Common myeloid progenitor, CD34-positive (primary cell): ENCODE data around the gene PDCL2.

Experiments used
- CTCF ChIA-PET: fragments of 350-600 bp; sonication (Branson Sonifier 250); formaldehyde crosslinking; loops from one replicate; lab custom pipeline; 2021; ENCODE audit warnings: antibody characterized with exemption; lab: Charles Lee
- POLR2A ChIA-PET: fragments of 350-600 bp; sonication (Branson Sonifier 250); formaldehyde crosslinking; loops from one replicate; lab custom pipeline; 2021; ENCODE audit warnings: antibody characterized with exemption; lab: Charles Lee
- DNase-seq, 3 donors: peaks; one replicate each; pipeline versions ENCODE4 v3.0.0 to v3.0.0-alpha.2; 2013
- H3K27ac ChIP-seq, 2 experiments: 1 replicate in 1 of 2; 2 replicates in 1 of 2; pipeline ENCODE4 v1.7.0; 2013; ENCODE audit warnings: inconsistent platforms in 2 of 2, low read length in 2 of 2, mild to moderate bottlenecking in 2 of 2, low read depth in 1 of 2, moderate library complexity in 1 of 2; ENCODE audit not compliant: severe bottlenecking in 2 of 2, insufficient read depth in 1 of 2, poor library complexity in 1 of 2
- H3K27me3 ChIP-seq, 5 experiments: replicated peaks in 2 of 5; 1 replicate in 3 of 5; 2 replicates in 2 of 5; pipeline versions ENCODE4 v1.6.1 to v1.7.0; 2013; ENCODE audit warnings: low read length in 4 of 5, mild to moderate bottlenecking in 2 of 5, moderate library complexity in 2 of 5, inconsistent platforms in 1 of 5; ENCODE audit not compliant: insufficient read depth in 5 of 5, control insufficient read depth in 4 of 5
- H3K36me3 ChIP-seq, 4 experiments: 1 replicate in 2 of 4; 2 replicates in 2 of 4; pipeline versions ENCODE4 v1.6.1 to v1.7.0; 2013; ENCODE audit warnings: low read length in 3 of 4, control low read depth in 1 of 4, mild to moderate bottlenecking in 1 of 4; ENCODE audit not compliant: control insufficient read depth in 4 of 4, insufficient read depth in 4 of 4
- H3K4me1 ChIP-seq, 4 experiments: 1 replicate in 3 of 4; 2 replicates in 1 of 4; pipeline versions ENCODE4 v1.6.1 to v1.7.1; 2013; ENCODE audit warnings: low read length in 3 of 4, mild to moderate bottlenecking in 3 of 4, control low read depth in 1 of 4, inconsistent platforms in 1 of 4, moderate library complexity in 1 of 4; ENCODE audit not compliant: control insufficient read depth in 4 of 4, insufficient read depth in 4 of 4; ENCODE audit errors: control extremely low read depth in 1 of 4
- H3K4me3 ChIP-seq, 7 experiments: 1 replicate in 4 of 7; 2 replicates in 3 of 7; pipeline versions ENCODE4 v1.5.1 to v1.7.0; 2013; ENCODE audit warnings: mild to moderate bottlenecking in 7 of 7, low read length in 6 of 7, moderate library complexity in 6 of 7, inconsistent platforms in 2 of 7, low read depth in 2 of 7, control low read depth in 1 of 7; ENCODE audit not compliant: insufficient read depth in 4 of 7, control insufficient read depth in 1 of 7; ENCODE audit errors: extremely low read depth in 1 of 7
- H3K9me3 ChIP-seq, 5 experiments: 1 replicate in 4 of 5; 2 replicates in 1 of 5; pipeline versions ENCODE4 v1.6.1 to v1.7.1; 2013; ENCODE audit warnings: low read length in 4 of 5, mild to moderate bottlenecking in 2 of 5, inconsistent platforms in 1 of 5, low read depth in 1 of 5, moderate library complexity in 1 of 5; ENCODE audit not compliant: control insufficient read depth in 4 of 5, insufficient read depth in 2 of 5; ENCODE audit errors: control extremely low read depth in 1 of 5
- WGBS: methylation state at CpG from one replicate; pipeline ENCODE4 v1.1.5; 2013; ENCODE audit not compliant: insufficient coverage; 5-methylcytosine and 5-hydroxymethylcytosine counted together

PDCL2 gene

DNA sequence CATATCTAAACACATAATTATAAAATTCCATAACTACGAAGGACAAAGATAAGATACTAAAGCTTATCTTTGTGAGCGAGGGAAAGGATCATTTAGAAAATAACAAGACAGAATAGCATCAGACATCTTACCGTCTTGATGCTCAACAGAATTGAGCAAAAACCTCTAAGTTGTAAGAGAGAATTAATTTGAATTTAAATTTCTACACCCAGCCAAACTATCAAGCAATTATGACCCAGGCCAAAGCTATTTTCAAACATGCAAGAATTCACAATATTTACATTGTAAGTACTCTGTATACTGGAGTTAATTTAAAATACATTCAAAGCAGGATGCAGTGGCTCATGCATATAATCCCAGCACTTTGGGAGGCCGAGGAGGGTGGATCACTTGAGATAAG is 61.9 kb downstream of the PDCL2 start:
- no peak for DNase-seq
- peaks cover 0 to 4% (median 1%) of the 10 kb centered on the region in 4 experiments for H3K36me3 ChIP-seq
- no peak overlapping the region for H3K4me3 ChIP-seq
- H3K27ac ChIP-seq = no peak overlapping the region
- ChIA-PET POLR2A (interaction anchor here (0.7 kb wide), 1 partner anchor 76 kb away, joined by 3 read pairs; no protein-coding TSS in a partner anchor), CTCF (interaction anchor here (1.0 to 1.5 kb wide), 4 partner anchors 11 to 14 kb away, joined by 3 read pairs; no protein-coding TSS in a partner anchor)
- H3K4me1 ChIP-seq = no peaks in the 10 kb centered on the region
- peaks cover 0 to 19% (median 5%) of the 10 kb centered on the region in 5 experiments for H3K9me3 ChIP-seq
- WGBS = 100% methylated on average over 1 of the region's 4 CpGs
- H3K27me3 ChIP-seq = no peaks in the 10 kb centered on the region

DNA sequence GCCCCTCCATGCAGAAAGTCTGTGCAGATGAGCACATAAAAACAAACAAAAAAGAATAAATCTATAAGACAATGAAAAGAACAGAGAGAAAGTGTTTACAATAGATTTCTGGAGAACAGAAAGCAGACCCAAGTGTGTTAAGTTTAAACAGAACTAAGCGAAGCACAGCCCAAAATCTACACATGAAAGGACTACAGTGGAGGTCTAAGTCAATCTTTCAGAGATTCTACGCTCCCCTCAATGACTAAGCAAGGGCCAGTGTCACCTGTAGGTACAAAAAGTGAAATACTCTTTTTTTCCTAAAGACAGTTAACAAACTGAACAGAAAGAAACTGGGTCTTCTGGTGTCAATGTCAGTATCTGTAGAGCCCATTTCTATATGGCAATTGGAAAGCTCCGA is 63.6 kb downstream of the PDCL2 start:
- Histone ChIP-seq H3K36me3 (peaks cover 0 to 2% (median under 1%) of the 10 kb centered on the region in 4 experiments), H3K27ac (no peak overlapping the region), H3K4me3 (no peak overlapping the region), H3K4me1 (no peaks in the 10 kb centered on the region), H3K9me3 (peaks cover 0 to 15% (median 5%) of the 10 kb centered on the region in 5 experiments), H3K27me3 (no peaks in the 10 kb centered on the region)
- WGBS = 97% methylated on average over 3 of the region's 3 CpGs
- POLR2A ChIA-PET = no interaction called here
- DNase-seq = no peak
- CTCF ChIA-PET = no interaction called here

DNA sequence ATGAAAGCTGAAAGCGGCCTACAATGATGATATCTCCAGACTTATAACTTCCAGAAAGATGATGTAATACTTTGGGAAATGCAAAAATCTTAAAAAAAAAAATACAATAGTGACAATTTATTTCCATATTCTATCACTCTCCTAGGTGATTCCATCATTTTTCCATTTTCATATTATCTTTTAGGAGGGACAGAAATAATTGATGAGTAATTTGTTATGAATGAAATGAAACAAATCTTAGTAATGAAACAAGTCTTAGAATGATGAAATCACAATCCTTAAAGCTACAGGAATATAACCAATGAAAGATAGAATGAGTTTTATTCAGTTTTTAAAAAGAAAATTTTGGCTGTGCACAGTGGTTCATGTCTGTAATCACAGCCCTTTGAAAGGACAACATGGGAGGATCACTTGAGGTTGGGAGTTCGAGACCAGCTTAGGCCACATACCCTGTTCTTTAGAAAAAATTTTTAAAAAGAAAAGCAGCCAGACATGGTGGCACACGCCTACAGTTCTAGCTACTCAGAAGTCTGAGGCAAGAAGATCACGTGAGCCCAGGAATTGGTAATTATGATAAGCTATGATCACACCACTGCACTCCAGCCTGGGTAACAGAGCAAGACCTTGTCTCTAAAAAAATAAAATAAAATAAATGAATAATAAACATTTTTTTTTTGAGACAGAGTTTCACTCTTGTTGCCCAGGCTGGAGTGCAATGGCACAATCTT is 67.0 kb downstream of the PDCL2 start:
- CTCF ChIA-PET = no interaction called here
- peaks cover 0 to 2% (median under 1%) of the 10 kb centered on the region in 4 experiments for H3K36me3 ChIP-seq
- H3K9me3 ChIP-seq = peaks cover 0 to 2% (median 0%) of the 10 kb centered on the region in 5 experiments
- no peaks in the 10 kb centered on the region for H3K27me3 ChIP-seq
- no peak overlapping the region for H3K27ac ChIP-seq
- WGBS = 94% methylated on average over 2 of the region's 4 CpGs
- no peaks in the 10 kb centered on the region for H3K4me1 ChIP-seq
- no peak for DNase-seq
- POLR2A ChIA-PET = no interaction called here
- no peak overlapping the region for H3K4me3 ChIP-seq

GRCh38 chr4:55518442-55518841 is 73.6 kb downstream of the PDCL2 start:
- Histone ChIP-seq H3K27ac (no peak overlapping the region), H3K27me3 (no peaks in the 10 kb centered on the region), H3K9me3 (peaks cover 0 to 21% (median 2%) of the 10 kb centered on the region in 5 experiments), H3K4me1 (no peaks in the 10 kb centered on the region), H3K4me3 (no peak overlapping the region), H3K36me3 (peaks cover 0 to 4% (median 0%) of the 10 kb centered on the region in 4 experiments)
- ChIA-PET CTCF (interaction anchor here (1.1 to 1.5 kb wide), 2 partner anchors 9 to 13 kb away, joined by 3 to 4 read pairs; no protein-coding TSS in a partner anchor), POLR2A (no interaction called here)
- DNase-seq = no peak

DNA sequence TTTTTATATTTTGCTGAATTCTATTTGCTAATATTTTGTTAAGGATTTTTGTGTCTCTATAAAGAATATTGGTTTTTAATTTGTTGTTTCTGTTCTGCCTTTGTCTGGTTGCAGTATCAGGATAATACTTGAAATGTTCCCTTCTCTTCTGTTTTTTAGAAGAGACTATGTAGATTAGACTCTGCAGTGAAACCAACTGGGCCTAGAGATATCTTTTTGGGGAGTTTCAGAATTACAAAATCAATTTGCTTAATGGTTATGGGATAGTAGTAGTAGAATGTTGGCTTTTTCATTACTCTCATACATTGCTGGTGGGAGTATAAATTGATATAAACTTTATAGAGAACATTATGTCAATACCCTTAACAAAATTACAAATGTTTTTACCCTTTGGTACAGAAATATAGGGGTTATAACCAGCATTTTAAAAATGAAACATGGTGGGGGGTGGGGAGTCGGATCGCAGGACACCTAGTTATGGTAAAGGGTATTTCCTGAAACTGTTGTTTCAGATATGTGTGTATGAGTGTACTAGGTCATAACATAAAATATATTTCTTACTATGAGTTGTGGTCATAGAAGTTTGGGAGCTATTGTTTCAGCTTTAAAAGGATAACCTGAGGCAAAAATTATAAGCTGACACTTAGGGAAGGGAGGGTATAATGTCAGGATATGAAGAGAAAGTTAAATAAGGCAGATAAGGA is 74.4 kb downstream of the PDCL2 start:
- POLR2A ChIA-PET = no interaction called here
- no CpG with 5 or more reads among the region's 2 CpGs for WGBS
- H3K36me3 ChIP-seq = peaks cover 0 to 4% (median 0%) of the 10 kb centered on the region in 4 experiments

GRCh38 chr4:55512922-55513571 is 79.0 kb downstream of the PDCL2 start:
- DNase-seq = no peak
- H3K4me1 ChIP-seq = peaks cover 0 to 2% (median 0%) of the 10 kb centered on the region in 4 experiments
- CTCF ChIA-PET = no interaction called here
- H3K36me3 ChIP-seq = peaks cover 0 to 3% (median under 1%) of the 10 kb centered on the region in 4 experiments
- POLR2A ChIA-PET = no interaction called here
- H3K4me3 ChIP-seq = no peak overlapping the region
- no peak overlapping the region for H3K27ac ChIP-seq
- H3K9me3 ChIP-seq = peaks cover 0 to 15% (median 0%) of the 10 kb centered on the region in 5 experiments
- no peaks in the 10 kb centered on the region for H3K27me3 ChIP-seq
- WGBS = no CpG with 5 or more reads among the region's 1 CpG

More for the DNA sequence above, 74.4 kb downstream of the PDCL2 start:
- Histone ChIP-seq H3K27me3 (no peaks in the 10 kb centered on the region), H3K4me1 (no peaks in the 10 kb centered on the region), H3K27ac (no peak overlapping the region), H3K9me3 (peaks cover 0 to 27% (median 2%) of the 10 kb centered on the region in 5 experiments), H3K4me3 (no peak overlapping the region)
- no peak for DNase-seq
- CTCF ChIA-PET = interaction anchor here (1.5 kb wide), 1 partner anchor 8 kb away, joined by 4 read pairs; no protein-coding TSS in a partner anchor
